Heart left ventricle (tissue), 16 donors: ENCODE measurements around the gene HS6ST3. TPM values are rescaled to one million over a fixed set of nuclear protein-coding genes. Genes with fewer than 3 reads are reported as not detected.

ENCODE experiments used
- ATAC-seq, 4 donors: fragments of 200-7000 bp; cut with Tn5 transposase; one replicate each; pipeline ENCODE4 v1.9.1; 2020 to 2022; ENCODE audit warnings: moderate library complexity in 4 of 4, mild to moderate bottlenecking in 3 of 4, moderate number of reproducible peaks in 1 of 4
- DNase-seq, 5 donors: peaks; one replicate each; pipeline ENCODE4 v3.0.0-alpha.2; 2020
- H3K27ac ChIP-seq, 12 donors: fragments of 200-600 bp; sonication (generic) in 4 of 12; one replicate each; pipeline versions ENCODE4 v1.5.0 to v1.8.0; 2016 to 2022; ENCODE audit warnings: mild to moderate bottlenecking in 2 of 12
- H3K27me3 ChIP-seq, 9 donors: fragments of 200-600 bp; sonication (generic) in 2 of 9; one replicate each; pipeline versions ENCODE4 v1.5.1 to v1.8.0; 2016 to 2022; ENCODE audit warnings: mild to moderate bottlenecking in 3 of 9
- H3K36me3 ChIP-seq, 9 donors: fragments of 200-600 bp; sonication (generic) in 2 of 9; one replicate each; pipeline versions ENCODE4 v1.5.0 to v1.8.0; 2018 to 2022; ENCODE audit warnings: mild to moderate bottlenecking in 2 of 9
- H3K4me1 ChIP-seq, 12 donors: fragments of 200-600 bp; sonication (generic) in 4 of 12; one replicate each; pipeline versions ENCODE4 v1.5.0 to v1.8.0; 2016 to 2022; ENCODE audit warnings: mild to moderate bottlenecking in 3 of 12
- H3K4me3 ChIP-seq, 12 donors: fragments of 200-600 bp; sonication (generic) in 4 of 12; one replicate each; pipeline versions ENCODE4 v1.5.0 to v1.8.0; 2017 to 2022; ENCODE audit warnings: mild to moderate bottlenecking in 9 of 12, moderate library complexity in 4 of 12
- H3K9me3 ChIP-seq, 12 donors: fragments of 200-600 bp; sonication (generic) in 4 of 12; one replicate each; pipeline versions ENCODE4 v1.5.0 to v1.8.0; 2016 to 2022; ENCODE audit warnings: mild to moderate bottlenecking in 1 of 12
- POLR2A ChIP-seq, 2 donors: fragments of 450-650 bp; IDR thresholded peaks; one replicate each; pipeline ENCODE4 v1.6.1; 2017; ENCODE audit warnings: antibody characterized with exemption in 2 of 2, mild to moderate bottlenecking in 2 of 2, moderate library complexity in 2 of 2
- WGBS, 4 donors: extraction: QIAGEN DNeasy Blood & Tissue Kit in 2 of 4; methylation state at CpG; one replicate each; pipeline versions ENCODE4 v1.1.5 to v1.1.7; 2013 to 2018; 5-methylcytosine and 5-hydroxymethylcytosine counted together
- intact Hi-C, 10 donors: fragments of 100-400 bp; cut with DNase I; formaldehyde crosslinking; loops; one replicate each; pipeline versions ENCODE4 v1.11.1 to v1.14.2; 2022
- polyA plus RNA-seq, 2 donors: library from polyadenylated mRNA; stranded (reverse); fragments of 200-250 nt; gene quantifications; one replicate each; pipeline ENCODE4 v1.2.3, GENCODE V29; 2013
- total RNA-seq, 9 donors: library from RNA; depleted of rRNA in 2 of 9; stranded (reverse); fragments of >200 nt in 2 of 9; fragmentation: NEBNext Ultra II Directional in 3 of 9; extraction: Animal tissue kit (Norgen Biotek cat#: 25700) in 3 of 9; gene quantifications; one replicate each; pipeline versions ENCODE4 v1.1.0 to v1.2.4, GENCODE V29; 2016 to 2023
- TF ChIP-seq, protein P1 (sequence below), 12 donors: fragments of 200-600 bp; sonication (generic) in 4 of 12; IDR thresholded peaks; one replicate each; pipeline versions ENCODE4 v1.5.0 to v1.8.0; 2018 to 2022; ENCODE audit warnings: antibody characterized with exemption in 12 of 12, mild to moderate bottlenecking in 5 of 12
- donor health status: ischemic (EF 13 %, LVEDD 7.1; RV severe dilation, severe dysfunction).
- donor health status: healthy with polysubstance abuse.
- donor health status: DM: no; HTN: yes; CAD: no.
- donor health status: DM: no; HTN: no; CAD: no.
- donor health status: ischemic (EF 25% LVEDD 6.9; RV normal size, moderate dysfunction).
- donor health status: ischemic (EF 25% LVEDD 5.7; RV mildly dilated, moderate dysfunction).
- donor health status: healthy.
- donor health status: DM: yes; HTN: yes; CAD: no.
- donor health status: ischemic (EF 35%, LVEDD 5.7; RV mildly dilated, moderate dysfunction).
- donor health status: nonischemic (EF 11% LVEDD 7.7; RV severe dilation, severe dysfunction).
- donor health status: DM: yes; HTN: yes; CAD: no.
- donor health status: PGD.
- donor health status: ischemic (EF 29% LVEDD 5.4; RV normal size, mild dysfunction).
- donor health status: nonischemic (EF 23%, LVEDD 6.1; RV moderate dilation, normal function).

The HS6ST3 gene
- total and polyA plus RNA-seq, 11 donors, result 0.01 to 5.2 (median 1.2) TPM

- no peak overlapping the region for H3K4me3 ChIP-seq
- 69 to 78% (median 77%) methylated on average over 3 of the region's 3 CpGs for whole genome bisulfite sequencing, 4 donors
- TF ChIP-seq, protein P1, sequence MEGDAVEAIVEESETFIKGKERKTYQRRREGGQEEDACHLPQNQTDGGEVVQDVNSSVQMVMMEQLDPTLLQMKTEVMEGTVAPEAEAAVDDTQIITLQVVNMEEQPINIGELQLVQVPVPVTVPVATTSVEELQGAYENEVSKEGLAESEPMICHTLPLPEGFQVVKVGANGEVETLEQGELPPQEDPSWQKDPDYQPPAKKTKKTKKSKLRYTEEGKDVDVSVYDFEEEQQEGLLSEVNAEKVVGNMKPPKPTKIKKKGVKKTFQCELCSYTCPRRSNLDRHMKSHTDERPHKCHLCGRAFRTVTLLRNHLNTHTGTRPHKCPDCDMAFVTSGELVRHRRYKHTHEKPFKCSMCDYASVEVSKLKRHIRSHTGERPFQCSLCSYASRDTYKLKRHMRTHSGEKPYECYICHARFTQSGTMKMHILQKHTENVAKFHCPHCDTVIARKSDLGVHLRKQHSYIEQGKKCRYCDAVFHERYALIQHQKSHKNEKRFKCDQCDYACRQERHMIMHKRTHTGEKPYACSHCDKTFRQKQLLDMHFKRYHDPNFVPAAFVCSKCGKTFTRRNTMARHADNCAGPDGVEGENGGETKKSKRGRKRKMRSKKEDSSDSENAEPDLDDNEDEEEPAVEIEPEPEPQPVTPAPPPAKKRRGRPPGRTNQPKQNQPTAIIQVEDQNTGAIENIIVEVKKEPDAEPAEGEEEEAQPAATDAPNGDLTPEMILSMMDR (IDR thresholded peaks at IDR 0.05), result no peak
- no peak for TF ChIP-seq POLR2A (IDR thresholded peaks at IDR 0.05)
- DNase-seq (no peak), ATAC-seq (no peak)
- H3K9me3 ChIP-seq, result no peaks in the 10 kb centered on the region
- intact Hi-C loops, result no loop called here
- H3K27me3 ChIP-seq, result no peaks in the 10 kb centered on the region
- H3K27ac ChIP-seq, result no peak overlapping the region
- H3K4me1 ChIP-seq, result no peaks in the 10 kb centered on the region
- H3K36me3 ChIP-seq, result no peaks in the 10 kb centered on the region
Observed at GRCh38 chr13:96621634-96622183, 531.8 kb downstream of the HS6ST3 start.

DNA sequence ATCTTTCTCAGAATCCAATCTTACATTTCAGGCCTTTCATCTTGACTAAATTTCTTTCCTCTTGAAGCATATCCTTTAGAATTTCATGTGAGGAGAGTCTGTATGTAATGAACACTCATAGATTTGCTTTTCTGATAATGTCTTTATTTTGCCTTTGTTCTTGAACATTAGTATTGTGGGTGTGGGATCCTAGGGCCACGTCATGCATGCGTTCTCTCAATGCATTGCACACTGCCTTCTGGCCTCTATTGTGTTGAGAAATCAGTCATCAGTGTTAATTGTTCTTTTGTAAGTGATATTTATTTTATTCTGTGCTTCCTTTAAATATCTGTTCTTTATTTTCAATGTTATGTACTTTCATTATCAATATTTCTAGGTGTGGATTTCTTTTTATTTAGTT lies 539.4 kb downstream of the HS6ST3 start:
- Histone ChIP-seq H3K4me3 (no peak overlapping the region), H3K9me3 (no peaks in the 10 kb centered on the region), H3K4me1 (no peaks in the 10 kb centered on the region), H3K27ac (no peak overlapping the region), H3K36me3 (no peaks in the 10 kb centered on the region), H3K27me3 (no peaks in the 10 kb centered on the region)
- DNase-seq (no peak), ATAC-seq (no peak)
- no peak for TF ChIP-seq POLR2A (IDR thresholded peaks at IDR 0.05)
- TF ChIP-seq, protein P1 (IDR thresholded peaks at IDR 0.05), result no peak
- 76 to 86% (median 80%) methylated on average over 2 of the region's 2 CpGs for WGBS, 4 donors
- intact Hi-C loops, result no loop called here

DNA sequence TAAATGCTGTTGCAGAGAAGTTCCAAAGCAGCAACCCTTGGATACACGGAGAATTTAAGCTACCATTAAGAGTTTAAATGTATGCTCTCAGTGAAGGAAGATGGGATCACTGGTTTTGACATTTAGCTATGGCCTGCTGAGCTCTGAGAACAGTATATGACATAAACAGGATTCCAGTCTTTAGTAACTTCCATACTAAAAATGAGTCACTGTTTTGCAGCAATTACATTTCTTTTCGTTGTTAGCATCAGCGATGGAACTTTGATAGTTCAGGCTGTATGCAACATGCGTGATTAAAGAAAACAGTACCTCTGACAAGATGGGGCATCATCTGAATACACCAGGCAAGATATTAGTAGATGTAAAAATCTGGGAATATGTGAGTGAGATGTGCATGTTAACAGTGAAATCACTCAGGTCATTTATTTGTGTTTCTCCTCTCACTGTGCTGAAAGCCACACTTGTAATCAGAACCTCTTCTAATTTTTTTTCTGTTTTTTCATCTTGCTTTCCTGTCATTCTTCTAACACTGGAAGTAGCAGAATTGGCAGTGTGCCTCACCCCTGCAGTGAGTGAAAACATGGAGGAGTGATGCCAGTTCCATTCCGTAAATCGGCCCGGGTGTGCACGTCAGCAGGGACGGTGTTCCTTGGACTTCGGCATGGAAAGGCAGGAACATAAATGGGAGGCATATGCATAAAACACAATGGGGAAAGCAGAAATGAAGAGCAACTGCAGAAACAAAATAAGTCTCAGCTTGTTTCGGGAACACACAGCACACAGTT lies 542.8 kb downstream of the HS6ST3 start:
- no peak for TF ChIP-seq POLR2A (IDR thresholded peaks at IDR 0.05)
- TF ChIP-seq, protein P1 (IDR thresholded peaks at IDR 0.05), result no peak
- Histone ChIP-seq H3K27me3 (no peaks in the 10 kb centered on the region), H3K4me1 (no peaks in the 10 kb centered on the region), H3K4me3 (no peak overlapping the region), H3K27ac (no peak overlapping the region), H3K9me3 (peaks cover 0 to 8% (median 0%) of the 10 kb centered on the region in 12 donors), H3K36me3 (no peaks in the 10 kb centered on the region)
- ATAC-seq, result no peak
- no peak for DNase-seq
- 80 to 87% (median 86%) methylated on average over 11 of the region's 11 CpGs for WGBS, 4 donors
- intact Hi-C loops, result no loop called here

GRCh38 chr13:96636001-96636709 lies 546.2 kb downstream of the HS6ST3 start:
- intact Hi-C loops, result no loop called here
- 76 to 82% (median 78%) methylated on average over 4 of the region's 4 CpGs for WGBS, 4 donors
- no peak for ATAC-seq

More at GRCh38 chr13:96636001-96636709, 546.2 kb downstream of the HS6ST3 start:
- H3K27ac ChIP-seq, result no peak overlapping the region
- H3K36me3 ChIP-seq, result no peaks in the 10 kb centered on the region
- no peak overlapping the region for H3K4me3 ChIP-seq
- no peaks in the 10 kb centered on the region for H3K4me1 ChIP-seq
- no peak for DNase-seq
- no peaks in the 10 kb centered on the region for H3K27me3 ChIP-seq
- peaks cover 0 to 18% (median 0%) of the 10 kb centered on the region in 12 donors for H3K9me3 ChIP-seq
- TF ChIP-seq POLR2A (IDR thresholded peaks at IDR 0.05), result no peak
- TF ChIP-seq, protein P1 (IDR thresholded peaks at IDR 0.05), result no peak
